Right ventricle myocardium superior (tissue), 1 donor: Measurements from ENCODE around the gene BAZ2A. TPM values are rescaled to one million over a fixed set of nuclear protein-coding genes. Genes with fewer than 3 reads are reported as not detected.
"Not testable (repeated sequence)": the region's sequence is repeated elsewhere in the genome, so short reads cannot be mapped to it uniquely, and the experiment has no call there.

Experiments used
- ATAC-seq: fragments of 200-7000 bp; cut with Tn5 transposase; one replicate; pipeline ENCODE4 v1.9.1; 2020; ENCODE audit warnings: mild to moderate bottlenecking; ENCODE audit not compliant: poor library complexity
- DNase-seq: peaks from one replicate; pipeline ENCODE4 v3.0.0-alpha.2; 2020
- intact Hi-C: fragments of 100-400 bp; cut with DNase I; formaldehyde crosslinking; loops from one replicate; pipeline ENCODE4 v1.11.2; 2022
- total RNA-seq: library from RNA; stranded (reverse); fragmentation: NEBNext Ultra II Directional; extraction: Animal tissue kit (Norgen Biotek cat#: 25700); gene quantifications from one replicate; pipeline ENCODE4 v1.2.1, GENCODE V29; 2021
- donor health status: DM: no; HTN: yes; CAD: no; lungs with severe emphysema.

Gene BAZ2A
- total RNA-seq, 1 donor from 2014 or later, result 28.5 TPM

GRCh38 chr12:56604355-56604754 lies 25.8 kb downstream of the BAZ2A start:
- no peak for DNase-seq
- intact Hi-C loops, result no loop called here
- no peak for ATAC-seq

- no peak for ATAC-seq
- intact Hi-C loops, result no loop called here
These were observed 27.9 kb downstream of the BAZ2A start for GRCh38 chr12:56602239-56602638.

DNA sequence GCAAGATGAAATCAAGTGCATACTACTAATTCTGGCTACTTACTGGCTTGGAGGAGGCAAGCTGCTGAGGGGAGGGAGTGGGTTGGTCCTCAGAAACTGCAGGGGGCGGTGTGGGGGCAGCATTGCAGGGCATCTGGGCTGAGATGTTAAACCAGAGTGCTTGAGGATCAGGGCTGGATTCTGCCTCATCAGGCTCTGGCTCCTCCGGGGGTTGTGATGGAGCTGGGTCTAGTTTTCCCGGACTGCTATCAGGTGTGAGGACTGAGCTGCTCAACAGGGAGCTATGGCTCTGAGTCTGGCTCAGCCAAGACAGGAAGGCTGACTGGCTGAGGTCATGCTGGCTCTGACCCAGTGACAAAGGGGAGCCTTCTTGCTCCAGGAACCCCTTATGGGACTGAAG lies 28.6 kb downstream of the BAZ2A start:
- DNase-seq (no peak), ATAC-seq (peak; percentile 40)
- intact Hi-C loops, result no loop called here

More at GRCh38 chr12:56602239-56602638, 27.9 kb downstream of the BAZ2A start:
- no peak for DNase-seq

DNA sequence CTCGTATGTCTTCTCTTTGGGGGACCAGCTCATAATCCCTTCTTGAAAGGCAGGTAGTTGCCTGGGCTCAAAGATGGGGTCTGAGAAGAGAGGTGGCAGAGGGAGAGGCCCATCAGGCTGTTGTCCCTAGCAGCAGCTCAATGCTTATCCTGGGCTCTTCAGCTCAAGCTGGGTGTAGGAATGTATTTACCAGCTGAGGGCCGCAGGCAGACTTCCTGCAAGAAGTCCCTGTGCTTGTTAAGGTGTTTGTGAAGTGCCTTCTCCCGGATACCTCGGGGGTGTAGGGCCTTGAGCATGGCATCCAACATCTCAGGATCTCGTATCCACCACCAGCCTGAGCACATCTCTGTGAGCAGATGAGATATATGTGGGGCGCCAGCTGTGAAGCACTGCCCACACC lies 29.4 kb downstream of the BAZ2A start:
- DNase-seq, result no peak

DNA sequence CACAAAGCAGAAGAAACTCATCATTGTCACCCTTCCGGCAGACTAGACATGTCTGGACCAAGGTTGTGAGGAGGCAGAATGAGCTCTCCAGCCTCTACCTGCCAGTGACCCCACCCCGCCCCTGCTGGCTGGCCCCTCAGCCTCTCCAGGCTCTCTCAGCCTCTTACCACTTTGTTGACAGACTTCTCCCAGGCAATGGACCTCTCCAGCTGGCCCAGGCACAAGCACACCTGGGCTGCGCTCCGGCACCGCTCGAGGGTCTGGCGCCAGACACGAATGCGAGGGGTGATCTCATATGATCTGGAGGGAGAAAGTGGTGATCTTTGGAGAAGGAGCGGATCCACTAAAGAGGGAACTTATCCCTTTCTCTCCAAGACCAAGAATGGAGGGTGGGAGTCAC lies 30.3 kb downstream of the BAZ2A start:
- ATAC-seq (no peak), DNase-seq (no peak)
- intact Hi-C loops, result no loop called here

More for the DNA sequence above, 29.4 kb downstream of the BAZ2A start:
- no peak for ATAC-seq
- intact Hi-C loops, result no loop called here

GRCh38 chr12:56599041-56599440 lies 31.1 kb downstream of the BAZ2A start:
- DNase-seq, result no peak
- no peak for ATAC-seq

GRCh38 chr12:56596815-56597214 lies 33.3 kb downstream of the BAZ2A start:
- intact Hi-C loops, result no loop called here
- no peak for DNase-seq
- no peak for ATAC-seq

More at GRCh38 chr12:56599041-56599440, 31.1 kb downstream of the BAZ2A start:
- intact Hi-C loops, result no loop called here

GRCh38 chr12:56593909-56594621 lies 36.1 kb downstream of the BAZ2A start:
- ATAC-seq (peak; percentile 63), DNase-seq (no peak)
- intact Hi-C loops, result no loop called here

DNA sequence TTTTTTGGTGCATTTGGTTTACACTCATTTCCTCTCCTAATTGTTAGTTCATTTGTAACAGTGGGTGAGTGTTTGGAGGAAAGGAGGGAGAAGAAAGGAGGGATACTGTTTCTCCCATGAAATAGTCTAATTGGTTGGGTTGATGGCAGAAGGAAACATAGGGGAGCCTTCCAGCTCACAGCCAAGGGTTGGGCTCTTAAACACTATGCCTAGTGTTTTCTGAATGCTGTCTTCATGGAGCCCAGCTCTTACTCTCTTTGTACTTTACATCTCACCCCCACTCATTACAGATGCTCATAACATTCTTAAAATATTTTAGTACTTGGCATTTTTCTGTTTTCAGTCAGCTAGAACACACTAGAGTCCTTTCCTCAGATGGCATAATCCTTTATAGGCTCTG lies 38.2 kb downstream of the BAZ2A start:
- DNase-seq (no peak), ATAC-seq (no peak)
- intact Hi-C loops, result no loop called here

- no peak for ATAC-seq
- intact Hi-C loops, result no loop called here
These were observed 39.0 kb downstream of the BAZ2A start for GRCh38 chr12:56591126-56591525.

DNA sequence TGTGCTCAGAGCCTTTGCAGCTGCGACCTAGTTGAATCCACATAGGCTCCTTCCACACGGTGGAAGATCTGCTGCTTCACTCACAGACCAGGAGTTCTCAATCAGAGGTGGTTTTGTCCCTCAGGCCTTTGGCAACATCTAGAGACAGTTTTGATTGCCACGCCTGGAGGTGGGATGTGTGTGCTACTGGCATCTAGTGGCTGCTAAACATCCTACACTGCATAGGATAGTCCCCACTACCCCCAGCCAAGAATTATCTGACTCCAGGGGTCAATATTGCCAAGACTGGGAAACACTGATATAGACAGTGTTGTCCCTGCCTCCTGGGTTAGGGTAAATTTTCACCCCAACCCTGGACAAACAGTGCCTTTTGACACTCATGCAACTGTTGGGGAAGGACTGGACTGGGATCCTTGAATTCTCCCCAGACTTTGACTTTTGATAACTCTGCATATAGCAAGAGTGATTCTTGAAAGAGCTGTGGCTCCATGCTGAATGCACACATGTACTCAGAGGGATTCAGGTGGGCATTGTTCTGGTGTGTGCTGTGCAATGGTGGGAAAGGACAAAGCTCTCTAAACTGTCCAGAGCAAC lies 39.8 kb downstream of the BAZ2A start:
- intact Hi-C loops, result no loop called here
- DNase-seq, result no peak
- ATAC-seq, result no peak

More at GRCh38 chr12:56591126-56591525, 39.0 kb downstream of the BAZ2A start:
- no peak for DNase-seq

GRCh38 chr12:56589783-56590182 lies 40.3 kb downstream of the BAZ2A start:
- no peak for DNase-seq
- ATAC-seq, result no peak
- intact Hi-C loops, result no loop called here

GRCh38 chr12:56585098-56585497 lies 45.0 kb downstream of the BAZ2A start:
- DNase-seq, result no peak
- intact Hi-C loops, result no loop called here
- ATAC-seq, result no peak

- DNase-seq, result no peak
- intact Hi-C loops, result no loop called here
- ATAC-seq, result no peak
These were observed 48.5 kb downstream of the BAZ2A start for GRCh38 chr12:56581418-56582145.

DNA sequence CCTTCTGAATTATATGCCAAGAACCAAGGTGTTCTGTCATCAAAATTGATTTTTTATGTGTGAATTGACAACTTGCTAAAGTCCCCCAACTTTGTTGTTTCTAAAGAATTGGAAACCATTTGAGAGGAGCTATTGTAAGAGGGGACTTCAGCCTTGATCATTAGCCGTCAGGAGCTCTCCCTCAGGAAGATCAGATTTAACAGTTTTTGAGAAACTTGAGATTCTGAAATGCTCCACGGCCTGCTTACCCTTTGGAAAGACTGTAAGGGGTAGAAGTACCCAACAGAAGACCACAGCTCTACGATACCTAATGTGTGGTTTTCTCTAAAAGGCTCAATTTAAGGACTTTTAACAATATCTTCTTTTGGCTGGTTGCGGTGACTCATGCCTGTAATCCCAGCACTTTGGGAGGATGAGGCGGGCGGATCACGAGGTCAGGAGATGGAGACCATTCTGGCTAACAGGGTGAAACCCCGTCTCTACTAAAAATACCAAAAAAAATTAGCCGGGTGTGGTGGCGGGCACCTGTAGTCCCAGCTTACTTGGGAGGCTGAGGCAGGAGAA lies 51.1 kb downstream of the BAZ2A start:
- ATAC-seq, result no peak
- no peak for DNase-seq
- intact Hi-C loops, result no loop called here

DNA sequence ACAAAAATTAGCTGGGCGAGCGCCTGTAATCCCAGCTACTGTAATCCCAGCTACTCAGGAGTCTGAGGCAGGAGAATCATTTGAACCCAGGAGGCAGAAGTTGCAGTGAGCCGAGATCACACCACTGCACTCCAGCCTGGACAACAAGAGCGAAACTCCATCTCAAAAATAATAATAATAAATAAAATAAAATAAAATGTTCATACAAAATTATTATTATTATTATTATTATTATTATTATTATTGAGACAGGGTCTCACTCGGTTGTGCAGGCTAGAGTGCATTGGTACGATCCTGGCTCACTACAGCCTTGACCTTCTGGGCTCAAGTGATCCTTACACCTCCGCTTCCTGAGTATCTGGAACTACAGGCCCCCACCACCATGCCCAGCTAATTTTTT lies 52.9 kb downstream of the BAZ2A start:
- DNase-seq, intact Hi-C loops, ATAC-seq: not testable (repeated sequence)

- no peak for ATAC-seq
- DNase-seq, result no peak
- intact Hi-C loops, result loop anchor here (5.0 kb wide), 1 partner anchor 57 kb away; no protein-coding TSS in a partner anchor
These were observed 55.9 kb downstream of the BAZ2A start for GRCh38 chr12:56574210-56574609.

- intact Hi-C loops, result loop anchor here (5.0 kb wide), 1 partner anchor 55 kb away; no protein-coding TSS in a partner anchor
- DNase-seq, result no peak
- no peak for ATAC-seq
These were observed 57.8 kb downstream of the BAZ2A start for GRCh38 chr12:56572288-56572687.

GRCh38 chr12:56571121-56571520 lies 59.0 kb downstream of the BAZ2A start:
- no peak for ATAC-seq

More at GRCh38 chr12:56571121-56571520, 59.0 kb downstream of the BAZ2A start:
- intact Hi-C loops, result loop anchor here (5.0 kb wide), 1 partner anchor 54 kb away; no protein-coding TSS in a partner anchor
- DNase-seq, result no peak
